ENCODE measurements around the gene SRRM4. TPM values are rescaled to one million over a fixed set of nuclear protein-coding genes. Genes with fewer than 3 reads are reported as not detected.
A peak's percentile ranks its signal among the peaks of the same experiment; 100 is the strongest.

SRRM4 gene, protein sequence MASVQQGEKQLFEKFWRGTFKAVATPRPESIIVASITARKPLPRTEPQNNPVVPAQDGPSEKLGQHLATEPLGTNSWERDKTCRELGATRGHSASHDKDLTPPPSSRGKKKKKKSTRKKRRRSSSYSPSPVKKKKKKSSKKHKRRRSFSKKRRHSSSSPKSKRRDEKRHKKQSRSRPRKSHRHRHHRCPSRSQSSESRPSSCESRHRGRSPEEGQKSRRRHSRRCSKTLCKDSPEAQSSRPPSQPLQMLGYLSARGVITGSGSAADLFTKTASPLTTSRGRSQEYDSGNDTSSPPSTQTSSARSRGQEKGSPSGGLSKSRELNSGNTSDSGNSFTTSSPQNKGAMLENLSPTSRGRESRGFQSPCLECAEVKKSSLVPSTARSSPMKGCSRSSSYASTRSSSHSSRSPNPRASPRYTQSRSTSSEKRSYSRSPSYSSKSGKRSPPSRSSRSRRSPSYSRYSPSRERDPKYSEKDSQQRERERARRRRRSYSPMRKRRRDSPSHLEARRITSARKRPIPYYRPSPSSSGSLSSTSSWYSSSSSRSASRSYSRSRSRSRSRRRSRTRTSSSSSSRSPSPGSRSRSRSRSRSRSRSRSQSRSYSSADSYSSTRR
- total RNA-seq, result 1.7 to 1.9 TPM (median 1.7 TPM) in 3 replicates

DNA sequence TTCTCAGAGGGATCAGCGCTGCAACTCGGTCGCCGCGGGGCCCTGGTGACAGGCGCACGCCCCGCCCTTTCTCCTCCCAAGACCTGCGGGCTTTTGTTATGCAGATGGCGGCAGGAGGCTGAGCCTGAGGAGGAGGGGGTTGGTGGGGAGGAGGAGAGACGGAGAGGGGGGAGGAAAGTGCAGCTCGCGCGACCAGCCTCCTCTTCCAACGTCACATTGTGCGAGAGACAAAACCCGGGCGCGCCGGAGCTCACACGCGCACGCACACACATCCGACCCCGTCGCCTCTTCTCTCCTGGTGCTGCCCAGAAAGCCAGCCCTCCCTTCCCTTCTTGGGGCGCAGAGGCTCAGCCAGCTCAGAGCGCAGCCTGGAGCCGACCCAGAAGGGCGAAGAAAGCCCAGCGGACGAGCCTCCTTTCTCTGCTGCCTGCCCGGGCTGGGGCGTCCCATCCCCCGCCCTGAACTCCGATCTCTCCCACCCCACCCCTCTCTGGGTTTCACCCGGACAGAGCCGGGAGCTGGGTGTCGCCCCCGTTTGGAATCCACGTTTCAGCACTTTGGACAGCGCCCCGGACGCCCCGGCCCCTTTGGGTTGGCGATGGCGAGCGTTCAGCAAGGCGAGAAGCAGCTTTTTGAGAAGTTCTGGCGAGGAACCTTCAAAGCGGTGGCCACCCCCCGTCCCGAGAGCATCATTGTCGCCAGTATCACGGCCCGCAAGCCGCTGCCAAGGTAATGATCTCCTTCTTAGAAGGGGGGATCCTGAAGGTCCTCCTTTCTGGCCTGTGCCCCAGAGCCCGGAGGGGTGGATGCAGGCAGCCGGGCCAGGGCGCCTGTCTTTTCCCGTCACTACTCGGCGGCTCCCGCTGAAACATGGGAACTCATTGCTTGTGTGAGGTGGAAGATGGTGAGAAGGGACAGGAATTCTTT is at the start of gene SRRM4:
TSS of gene SRRM4 (plus strand) at position 257 of the 927 bp plus-strand sequence. CDS start at position 599, 342 bp downstream.
- TF ChIP-seq, protein P1, sequence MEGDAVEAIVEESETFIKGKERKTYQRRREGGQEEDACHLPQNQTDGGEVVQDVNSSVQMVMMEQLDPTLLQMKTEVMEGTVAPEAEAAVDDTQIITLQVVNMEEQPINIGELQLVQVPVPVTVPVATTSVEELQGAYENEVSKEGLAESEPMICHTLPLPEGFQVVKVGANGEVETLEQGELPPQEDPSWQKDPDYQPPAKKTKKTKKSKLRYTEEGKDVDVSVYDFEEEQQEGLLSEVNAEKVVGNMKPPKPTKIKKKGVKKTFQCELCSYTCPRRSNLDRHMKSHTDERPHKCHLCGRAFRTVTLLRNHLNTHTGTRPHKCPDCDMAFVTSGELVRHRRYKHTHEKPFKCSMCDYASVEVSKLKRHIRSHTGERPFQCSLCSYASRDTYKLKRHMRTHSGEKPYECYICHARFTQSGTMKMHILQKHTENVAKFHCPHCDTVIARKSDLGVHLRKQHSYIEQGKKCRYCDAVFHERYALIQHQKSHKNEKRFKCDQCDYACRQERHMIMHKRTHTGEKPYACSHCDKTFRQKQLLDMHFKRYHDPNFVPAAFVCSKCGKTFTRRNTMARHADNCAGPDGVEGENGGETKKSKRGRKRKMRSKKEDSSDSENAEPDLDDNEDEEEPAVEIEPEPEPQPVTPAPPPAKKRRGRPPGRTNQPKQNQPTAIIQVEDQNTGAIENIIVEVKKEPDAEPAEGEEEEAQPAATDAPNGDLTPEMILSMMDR (IDR thresholded peaks at IDR 0.05; ENCODE audit: unreplicated experiment), result no peak
- H3K4me1 Mint-ChIP-seq, result no peaks in the 10 kb centered on the region
- H3K27ac Mint-ChIP-seq, result no peak within 1 kb of the TSS
- H3K9me3 Mint-ChIP-seq, result no peaks in the 10 kb centered on the region
- peaks cover 91% of the 10 kb centered on the region for H3K27me3 Mint-ChIP-seq (ENCODE audit: low read depth)
- H3K36me3 Mint-ChIP-seq, result no peaks in the 10 kb centered on the region
- peak; percentile 45 to 80 for DNase-seq (ENCODE audit: low spot score in 2 of 2, unreplicated experiment in 2 of 2)
- H3K4me3 Mint-ChIP-seq, result no peak within 1 kb of the TSS

DNA sequence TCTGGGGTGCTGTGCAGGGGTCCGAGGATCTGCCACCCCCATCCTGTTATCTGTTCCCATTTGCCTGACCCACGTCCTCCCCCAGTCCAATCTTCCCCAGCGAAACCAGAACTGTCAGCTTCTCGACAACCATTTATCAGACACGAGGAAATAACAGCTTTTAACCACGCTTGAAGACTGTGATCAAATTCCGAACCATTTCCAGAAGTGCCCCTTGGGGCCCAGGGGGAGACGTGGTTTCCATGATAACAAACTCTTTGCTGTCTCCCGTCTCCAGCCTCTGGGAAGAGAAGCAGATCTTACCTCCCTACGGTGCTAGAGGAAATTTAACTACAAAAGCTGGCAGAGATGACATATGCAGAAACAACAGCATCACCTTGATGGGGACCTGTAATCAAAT is 35.1 kb upstream of the SRRM4 start:
- H3K36me3 Mint-ChIP-seq, result no peaks in the 10 kb centered on the region
- TF ChIP-seq, protein P1 (IDR thresholded peaks at IDR 0.05; ENCODE audit: unreplicated experiment), result no peak
- H3K27ac Mint-ChIP-seq, result no peak overlapping the region
- H3K27me3 Mint-ChIP-seq (ENCODE audit: low read depth), result peaks cover 19% of the 10 kb centered on the region
- no peak overlapping the region for H3K4me3 Mint-ChIP-seq
- H3K9me3 Mint-ChIP-seq, result no peaks in the 10 kb centered on the region
- H3K4me1 Mint-ChIP-seq, result no peaks in the 10 kb centered on the region
- no peak for DNase-seq (ENCODE audit: low spot score in 2 of 2, unreplicated experiment in 2 of 2)

DNA sequence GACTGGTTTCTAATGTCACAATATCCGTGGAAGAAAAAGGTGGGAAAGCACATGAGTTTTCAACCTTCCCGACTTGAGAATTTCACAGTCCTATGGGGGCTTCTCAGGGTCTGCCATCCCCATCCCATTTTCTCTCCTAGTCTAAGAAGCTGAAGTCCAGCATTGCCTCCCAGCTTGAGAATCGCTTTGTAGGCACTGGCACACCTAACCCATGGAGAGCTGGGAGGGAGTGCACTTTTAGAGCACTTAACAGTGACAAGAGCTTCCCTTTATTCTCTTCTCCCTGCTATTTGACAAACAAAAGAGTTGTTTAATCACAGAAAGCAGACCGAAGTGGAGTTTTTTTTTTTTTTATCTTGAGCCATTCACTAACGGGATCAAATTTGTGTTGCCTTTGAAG is 22.8 kb upstream of the SRRM4 start:
- DNase-seq (ENCODE audit: low spot score in 2 of 2, unreplicated experiment in 2 of 2), result no peak
- peaks cover 14% of the 10 kb centered on the region for H3K27me3 Mint-ChIP-seq (ENCODE audit: low read depth)

DNA sequence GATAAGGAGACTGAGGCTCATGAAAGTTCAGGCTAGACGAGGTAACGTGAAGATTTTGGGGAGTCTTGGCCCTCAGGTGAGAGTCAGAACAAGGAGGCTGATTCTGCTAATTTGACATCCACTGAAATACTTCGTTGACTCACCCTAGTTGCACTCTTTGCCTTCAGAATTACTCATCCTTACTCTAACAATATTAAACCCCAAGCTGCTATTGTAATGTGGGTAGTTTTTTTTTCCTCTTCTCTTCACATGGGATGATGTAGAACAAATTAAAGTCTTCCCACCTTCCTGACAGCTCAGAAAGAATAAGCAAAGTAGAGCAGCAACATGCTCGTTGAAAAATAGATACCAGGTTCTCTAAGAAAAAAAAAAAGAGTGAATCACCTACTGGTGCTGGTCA is 22.0 kb upstream of the SRRM4 start:
- Mint-ChIP-seq H3K4me3 (no peak overlapping the region), H3K27me3 (ENCODE audit: low read depth) (peaks cover 14% of the 10 kb centered on the region), H3K9me3 (peaks cover 11% of the 10 kb centered on the region), H3K36me3 (no peaks in the 10 kb centered on the region), H3K27ac (no peak overlapping the region), H3K4me1 (no peaks in the 10 kb centered on the region)
- TF ChIP-seq, protein P1 (IDR thresholded peaks at IDR 0.05; ENCODE audit: unreplicated experiment), result no peak
- no peak for DNase-seq (ENCODE audit: low spot score in 2 of 2, unreplicated experiment in 2 of 2)

More for the DNA sequence above, 22.8 kb upstream of the SRRM4 start:
- Mint-ChIP-seq H3K36me3 (no peaks in the 10 kb centered on the region), H3K4me1 (no peaks in the 10 kb centered on the region), H3K4me3 (no peak overlapping the region), H3K27ac (no peak overlapping the region), H3K9me3 (peaks cover 9% of the 10 kb centered on the region)
- TF ChIP-seq, protein P1 (IDR thresholded peaks at IDR 0.05; ENCODE audit: unreplicated experiment), result no peak

DNA sequence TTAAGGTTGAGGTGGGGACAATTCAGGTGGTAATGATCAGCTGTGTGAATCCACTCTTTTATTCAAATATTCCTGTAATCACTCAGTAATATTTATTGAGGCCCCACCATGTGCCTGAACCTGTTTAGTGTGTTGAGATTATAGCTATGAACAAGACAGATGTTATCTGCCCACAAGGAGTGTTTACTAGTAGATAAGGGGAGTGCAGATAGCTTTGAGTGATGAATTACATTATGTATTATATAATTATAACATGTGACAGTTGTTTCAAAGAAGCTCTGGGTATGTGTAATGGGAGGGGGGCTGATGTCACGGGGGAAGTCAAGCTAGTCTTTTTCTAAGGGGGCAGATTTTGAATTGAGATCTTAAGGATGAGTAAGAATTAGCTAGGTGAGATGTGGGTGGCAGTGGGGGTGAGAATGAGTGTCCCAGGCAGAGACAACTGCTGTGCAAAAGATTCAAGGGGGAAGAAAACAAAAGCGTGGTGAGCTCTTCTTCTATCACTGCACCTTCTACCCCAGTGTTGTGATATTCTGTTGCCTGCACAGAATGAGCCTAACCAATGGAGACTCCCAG is 21.3 kb upstream of the SRRM4 start:
- TF ChIP-seq, protein P1 (IDR thresholded peaks at IDR 0.05; ENCODE audit: unreplicated experiment), result no peak
- Mint-ChIP-seq H3K27me3 (ENCODE audit: low read depth) (peaks cover 14% of the 10 kb centered on the region), H3K4me1 (no peaks in the 10 kb centered on the region), H3K9me3 (peaks cover 12% of the 10 kb centered on the region), H3K36me3 (no peaks in the 10 kb centered on the region), H3K27ac (no peak overlapping the region), H3K4me3 (no peak overlapping the region)
- DNase-seq (ENCODE audit: low spot score in 2 of 2, unreplicated experiment in 2 of 2), result no peak
